Chondrocyte (in vitro differentiated cells): ENCODE measurements around the gene ORAI1. TPM values are rescaled to one million over a fixed set of nuclear protein-coding genes. Genes with fewer than 3 reads are reported as not detected.

Experiments used
- DNase-seq: peaks from one replicate; pipeline ENCODE4 v3.0.0; 2021; ENCODE audit warnings: mixed read lengths, low spot score
- H3K27ac Mint-ChIP-seq: one replicate; pipeline ENCODE4 v1.8.0; 2021; ENCODE audit warnings: mild to moderate bottlenecking, moderate library complexity, mixed read lengths; ENCODE audit not compliant: unreplicated experiment
- H3K27me3 Mint-ChIP-seq: 2 replicates; pipeline ENCODE4 v1.8.0; 2021; ENCODE audit warnings: low read depth, mixed read lengths
- H3K36me3 Mint-ChIP-seq: 2 replicates; pipeline ENCODE4 v1.8.0; 2021; ENCODE audit warnings: low read depth, mixed read lengths
- H3K4me1 Mint-ChIP-seq: 2 replicates; pipeline ENCODE4 v1.8.0; 2021; ENCODE audit warnings: low read depth, mild to moderate bottlenecking, mixed read lengths
- H3K4me3 Mint-ChIP-seq: one replicate; pipeline ENCODE4 v1.8.0; 2021; ENCODE audit warnings: mild to moderate bottlenecking, moderate library complexity, mixed read lengths; ENCODE audit not compliant: unreplicated experiment
- H3K9me3 Mint-ChIP-seq: 2 replicates; pipeline ENCODE4 v1.8.0; 2021; ENCODE audit warnings: low read depth, mixed read lengths
- CTCF ChIP-seq: fragments of 200-600 bp; sonication (generic); IDR thresholded peaks from 2 replicates; pipeline ENCODE4 v1.5.0; 2021; ENCODE audit warnings: antibody characterized with exemption, mild to moderate bottlenecking, moderate library complexity
- total RNA-seq: library from RNA; stranded (reverse); gene quantifications from 3 replicates; pipeline ENCODE4 v1.2.1, GENCODE V29; 2021

ORAI1 gene
- total RNA-seq, 1 donor from 2014 or later = 8.9 TPM

GRCh38 chr12:121596526-121596925, 29.8 kb upstream of the ORAI1 start:
- peaks cover 8% of the 10 kb centered on the region for H3K4me1 Mint-ChIP-seq
- TF ChIP-seq CTCF = no peak
- no peak overlapping the region for H3K27ac Mint-ChIP-seq
- no peak for DNase-seq
- no peaks in the 10 kb centered on the region for H3K9me3 Mint-ChIP-seq
- no peak overlapping the region for H3K4me3 Mint-ChIP-seq
- H3K36me3 Mint-ChIP-seq = no peaks in the 10 kb centered on the region
- no peaks in the 10 kb centered on the region for H3K27me3 Mint-ChIP-seq

GRCh38 chr12:121600702-121601336, 25.5 kb upstream of the ORAI1 start:
- no peaks in the 10 kb centered on the region for H3K27me3 Mint-ChIP-seq
- H3K4me3 Mint-ChIP-seq = no peak overlapping the region
- no peak for TF ChIP-seq CTCF
- no peaks in the 10 kb centered on the region for H3K36me3 Mint-ChIP-seq
- H3K4me1 Mint-ChIP-seq = no peaks in the 10 kb centered on the region
- DNase-seq = no peak
- no peak overlapping the region for H3K27ac Mint-ChIP-seq
- no peaks in the 10 kb centered on the region for H3K9me3 Mint-ChIP-seq

GRCh38 chr12:121602766-121603165, 23.6 kb upstream of the ORAI1 start:
- no peak for DNase-seq
- no peaks in the 10 kb centered on the region for H3K36me3 Mint-ChIP-seq
- H3K27me3 Mint-ChIP-seq = no peaks in the 10 kb centered on the region
- no peak overlapping the region for H3K4me3 Mint-ChIP-seq
- H3K27ac Mint-ChIP-seq = no peak overlapping the region
- H3K9me3 Mint-ChIP-seq = no peaks in the 10 kb centered on the region
- TF ChIP-seq CTCF = no peak
- H3K4me1 Mint-ChIP-seq = no peaks in the 10 kb centered on the region

GRCh38 chr12:121603581-121603980, 22.7 kb upstream of the ORAI1 start:
- no peak for DNase-seq
- H3K4me1 Mint-ChIP-seq = no peaks in the 10 kb centered on the region
- no peaks in the 10 kb centered on the region for H3K27me3 Mint-ChIP-seq
- no peak for TF ChIP-seq CTCF
- H3K36me3 Mint-ChIP-seq = no peaks in the 10 kb centered on the region
- no peak overlapping the region for H3K27ac Mint-ChIP-seq
- no peaks in the 10 kb centered on the region for H3K9me3 Mint-ChIP-seq
- no peak overlapping the region for H3K4me3 Mint-ChIP-seq

GRCh38 chr12:121608301-121608700, 18.0 kb upstream of the ORAI1 start:
- Mint-ChIP-seq H3K4me3 (no peak overlapping the region), H3K4me1 (peaks cover 12% of the 10 kb centered on the region), H3K36me3 (no peaks in the 10 kb centered on the region), H3K9me3 (no peaks in the 10 kb centered on the region), H3K27me3 (no peaks in the 10 kb centered on the region), H3K27ac (no peak overlapping the region)
- DNase-seq = no peak
- no peak for TF ChIP-seq CTCF
